LNCaP clone FGC (cell line): ENCODE data around the gene POU6F2.

Source experiments
- DNase-seq: peaks from one replicate; pipeline ENCODE4 v3.0.0-alpha.2; 2011; ENCODE audit warnings: low read depth
- H3K4me3 ChIP-seq: 2 replicates; pipeline ENCODE4 v1.5.1; 2011; ENCODE audit warnings: mild to moderate bottlenecking, low read depth, low read length, control low read depth
- CTCF ChIP-seq: IDR thresholded peaks from 2 replicates; pipeline ENCODE4 v1.5.1; 2012; ENCODE audit warnings: mild to moderate bottlenecking; ENCODE audit not compliant: control insufficient read depth, insufficient read depth; ENCODE audit errors: extremely low read depth

The POU6F2 gene

GRCh38 chr7:39432807-39433416, 455.2 kb downstream of the POU6F2 start:
- TF ChIP-seq CTCF: no peak
- no peak overlapping the region for H3K4me3 ChIP-seq
- no peak for DNase-seq

GRCh38 chr7:39433550-39433949, 455.8 kb downstream of the POU6F2 start:
- no peak overlapping the region for H3K4me3 ChIP-seq
- no peak for DNase-seq
- no peak for TF ChIP-seq CTCF

- no peak overlapping the region for H3K4me3 ChIP-seq
- no peak for TF ChIP-seq CTCF
- DNase-seq: no peak
Measured at GRCh38 chr7:39434012-39434411, 456.3 kb downstream of the POU6F2 start.

GRCh38 chr7:39446546-39446945, 468.8 kb downstream of the POU6F2 start:
- DNase-seq: no peak
- TF ChIP-seq CTCF: no peak
- no peak overlapping the region for H3K4me3 ChIP-seq

GRCh38 chr7:39451901-39452300, 474.2 kb downstream of the POU6F2 start:
- no peak overlapping the region for H3K4me3 ChIP-seq
- DNase-seq: no peak
- no peak for TF ChIP-seq CTCF

- TF ChIP-seq CTCF: peak; percentile 73
- peak; percentile 18 for DNase-seq
- H3K4me3 ChIP-seq: no peak overlapping the region
Measured at GRCh38 chr7:39453743-39454355, 476.1 kb downstream of the POU6F2 start.
